ENCODE results near the gene SNX11. TPM values are rescaled to one million over a fixed set of nuclear protein-coding genes. Genes with fewer than 3 reads are reported as not detected.
"Not testable (repeated sequence)": the region's sequence is repeated elsewhere in the genome, so short reads cannot be mapped to it uniquely, and the experiment has no call there.

Gene SNX11
- total RNA-seq, 4 donors from 2014 or later = 0.77 to 20.6 (median 14.8) TPM

- no peak for TF ChIP-seq POLR2A (IDR thresholded peaks at IDR 0.05)
- no peak for TF ChIP-seq CTCF (IDR thresholded peaks at IDR 0.05)
- H3K36me3 ChIP-seq = no peaks in the 10 kb centered on the region
- no peaks in the 10 kb centered on the region for H3K9me3 ChIP-seq
- peaks cover 0 to 9% of the 10 kb centered on the region in 2 donors for H3K4me1 ChIP-seq
- intact Hi-C loops (cut with DNase I; ENCODE audit: low total_unique reads) = no loop called here
- peak overlapping the region; percentile 39 to 53 for H3K27ac ChIP-seq
- no peaks in the 10 kb centered on the region for H3K27me3 ChIP-seq
- DNase-seq = no peak
- H3K4me3 ChIP-seq = no peak overlapping the region
Observed at GRCh38 chr17:48062273-48062672, 45.3 kb upstream of the SNX11 start.

GRCh38 chr17:48064638-48065037 is 42.9 kb upstream of the SNX11 start:
- no peak for DNase-seq
- peaks cover 0 to 9% of the 10 kb centered on the region in 2 donors for H3K4me1 ChIP-seq
- TF ChIP-seq CTCF (IDR thresholded peaks at IDR 0.05) (no peak), POLR2A (IDR thresholded peaks at IDR 0.05) (no peak)
- intact Hi-C loops (cut with DNase I; ENCODE audit: low total_unique reads) = no loop called here
- H3K4me3 ChIP-seq = no peak overlapping the region
- H3K36me3 ChIP-seq = no peaks in the 10 kb centered on the region
- H3K27me3 ChIP-seq = no peaks in the 10 kb centered on the region
- peak overlapping the region in 1 of 2 donors; percentile 7 for H3K27ac ChIP-seq
- H3K9me3 ChIP-seq = no peaks in the 10 kb centered on the region

- H3K4me1 ChIP-seq = peaks cover 0 to 1% of the 10 kb centered on the region in 2 donors
- H3K36me3 ChIP-seq = no peaks in the 10 kb centered on the region
- TF ChIP-seq POLR2A (IDR thresholded peaks at IDR 0.05) (no peak), CTCF (IDR thresholded peaks at IDR 0.05) (no peak)
- no peaks in the 10 kb centered on the region for H3K27me3 ChIP-seq
- peak overlapping the region in 1 of 2 donors; percentile 22 for H3K27ac ChIP-seq
- no peak overlapping the region for H3K4me3 ChIP-seq
- H3K9me3 ChIP-seq = no peaks in the 10 kb centered on the region
- DNase-seq = no peak
- intact Hi-C loops (cut with DNase I; ENCODE audit: low total_unique reads) = no loop called here
Observed at GRCh38 chr17:48066192-48066591, 41.4 kb upstream of the SNX11 start.

GRCh38 chr17:48066656-48067055 is 40.9 kb upstream of the SNX11 start:
- Histone ChIP-seq H3K4me3 (no peak overlapping the region), H3K4me1 (no peaks in the 10 kb centered on the region), H3K9me3 (no peaks in the 10 kb centered on the region), H3K27ac (no peak overlapping the region), H3K27me3 (no peaks in the 10 kb centered on the region), H3K36me3 (no peaks in the 10 kb centered on the region)
- intact Hi-C loops (cut with DNase I; ENCODE audit: low total_unique reads) = no loop called here
- DNase-seq = no peak
- TF ChIP-seq CTCF (IDR thresholded peaks at IDR 0.05) = no peak

GRCh38 chr17:48067245-48067644 is 40.3 kb upstream of the SNX11 start:
- no peak overlapping the region for H3K4me3 ChIP-seq
- H3K36me3 ChIP-seq = no peaks in the 10 kb centered on the region
- H3K9me3 ChIP-seq = no peaks in the 10 kb centered on the region
- TF ChIP-seq CTCF (IDR thresholded peaks at IDR 0.05) (no peak), POLR2A (IDR thresholded peaks at IDR 0.05) (no peak)
- H3K4me1 ChIP-seq = no peaks in the 10 kb centered on the region
- peak overlapping the region; percentile 40 to 67 for H3K27ac ChIP-seq
- no peak for DNase-seq
- H3K27me3 ChIP-seq = no peaks in the 10 kb centered on the region
- intact Hi-C loops (cut with DNase I; ENCODE audit: low total_unique reads) = no loop called here

GRCh38 chr17:48067808-48068207 is 39.8 kb upstream of the SNX11 start:
- DNase-seq; H3K36me3 ChIP-seq; H3K4me1 ChIP-seq; H3K27me3 ChIP-seq; intact Hi-C loops (cut with DNase I; ENCODE audit: low total_unique reads); H3K9me3 ChIP-seq; H3K4me3 ChIP-seq: not testable (repeated sequence)
- peak overlapping the region; percentile 40 to 67 for H3K27ac ChIP-seq
